ENCODE data around the gene CFAP77. TPM values are rescaled to one million over a fixed set of nuclear protein-coding genes. Genes with fewer than 3 reads are reported as not detected.

The CFAP77 gene
- total and polyA plus RNA-seq, 2 of the 8 experiments (the other 6 are each of a cell fraction or from before 2014, with no cell fraction given) = 0.63 to 0.97 TPM

DNA sequence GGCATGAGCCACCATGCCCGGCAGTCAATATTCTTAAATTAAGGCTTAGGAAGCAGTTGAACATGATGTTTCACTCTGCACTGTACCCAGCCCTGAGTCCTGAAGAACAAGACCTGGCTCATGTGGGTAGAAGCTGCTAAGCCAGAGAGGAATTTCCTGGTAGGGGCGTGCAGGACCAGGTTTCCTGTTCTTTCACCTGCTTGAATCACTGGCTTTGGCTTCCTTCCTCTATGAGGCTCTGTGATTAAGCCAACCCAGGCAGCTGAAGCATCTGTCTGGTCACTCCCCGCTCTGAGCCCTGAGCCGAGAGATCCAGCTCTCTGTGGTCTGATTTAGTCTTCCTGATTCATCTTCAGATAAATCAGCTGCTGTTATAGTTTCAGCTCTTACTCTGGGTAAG lies 29.1 kb downstream of the CFAP77 start:
- no peak overlapping the region for H2BK12ac ChIP-seq (ENCODE audit: low read depth, low read length)
- H4K20me1 ChIP-seq (replicated peaks in 1 of 2; ENCODE audit: control insufficient read depth in 1 of 2, insufficient read depth in 2 of 2, low read length in 2 of 2) = no peaks in the 10 kb centered on the region
- H4K91ac ChIP-seq (replicated peaks; ENCODE audit: insufficient read length, low read length) = no peak overlapping the region
- H3K18ac ChIP-seq (ENCODE audit: extremely low read depth, low read length) = no peak overlapping the region
- H2AK5ac ChIP-seq (ENCODE audit: low read depth, low read length) = no peak overlapping the region
- ChIA-PET CTCF (ENCODE audit: partially characterized antibody) (interaction anchor here (0.7 to 2.8 kb wide), 8 partner anchors 9 to 734 kb away, joined by 3 to 8 read pairs (median 4); partner anchors contain the start of gene CFAP77), POLR2A (ENCODE audit: partially characterized antibody) (no interaction called here)
- H3K4ac ChIP-seq (replicated peaks; ENCODE audit: insufficient read length, low read depth, low read length) = no peak overlapping the region
- TF ChIP-seq KDM4A (IDR thresholded peaks at IDR 0.05; ENCODE audit: low read depth, low read length, severe bottlenecking) = no peak
- no peak for TF ChIP-seq KDM1A (IDR thresholded peaks at IDR 0.05; ENCODE audit: borderline replicate concordance, low read length)
- TF ChIP-seq EP300 (IDR thresholded peaks at IDR 0.05; ENCODE audit: borderline replicate concordance in 1 of 2, low read depth in 2 of 2, low read length in 2 of 2) = no peak
- no peak for TF ChIP-seq CTBP2 (IDR thresholded peaks at IDR 0.05; ENCODE audit: borderline replicate concordance, insufficient read depth, insufficient read length, low read length)
- no peak for TF ChIP-seq CBX8 (IDR thresholded peaks at IDR 0.05; ENCODE audit: borderline replicate concordance, low read depth, low read length)
- TF ChIP-seq RBBP5 (IDR thresholded peaks at IDR 0.05; ENCODE audit: borderline replicate concordance, low read depth, low read length) = no peak
- no peak for TF ChIP-seq EGR1 (IDR thresholded peaks at IDR 0.05; ENCODE audit: borderline replicate concordance, low read depth, low read length)
- no peak for TF ChIP-seq CHD2 (IDR thresholded peaks at IDR 0.05; ENCODE audit: low read length)
- no peak for TF ChIP-seq RFX5 (IDR thresholded peaks at IDR 0.05; ENCODE audit: borderline replicate concordance, low read depth, low read length)
- H3K23me2 ChIP-seq (ENCODE audit: low read depth, low read length) = no peaks in the 10 kb centered on the region
- H3K56ac ChIP-seq (replicated peaks; ENCODE audit: insufficient read length, low read depth, low read length) = no peak overlapping the region
- H3K4me1 ChIP-seq (replicated peaks in 1 of 4; ENCODE audit: control insufficient read depth in 3 of 4, insufficient read depth in 4 of 4, low read length in 3 of 4) = peaks cover 4 to 12% (median 9%) of the 10 kb centered on the region in 4 experiments; a peak in 6 of 7 replicates
- H3K23ac ChIP-seq (ENCODE audit: insufficient read length) = no peak overlapping the region
- no peak overlapping the region for H2BK15ac ChIP-seq (ENCODE audit: low read length)
- H3K9me3 ChIP-seq (ENCODE audit: insufficient read depth in 2 of 2, low read depth in 1 of 2, low read length in 1 of 2) = no peaks in the 10 kb centered on the region
- H4K5ac ChIP-seq (ENCODE audit: insufficient read length, low read depth, low read length) = no peak overlapping the region
- WGBS, 2 experiments (ENCODE audit: extremely low coverage in 1 of 2, insufficient coverage in 1 of 2, insufficient read length in 1 of 2, insufficient replicate concordance in 2 of 2, low coverage in 1 of 2, low lambda C conversion rate in 2 of 2, missing lambda C conversion rate in 1 of 2) = 83% methylated on average over 4 of the region's 4 CpGs; no CpG with 5 or more reads in 1 of the 2 experiments
- H3K27me3 ChIP-seq (replicated peaks in 1 of 4; ENCODE audit: control insufficient read depth in 3 of 4, extremely low read depth in 1 of 4, insufficient read depth in 3 of 4, low read length in 3 of 4) = no peaks in the 10 kb centered on the region
- no peaks in the 10 kb centered on the region for H3K79me2 ChIP-seq (ENCODE audit: control insufficient read depth in 1 of 2, insufficient read depth in 2 of 2, low read length in 2 of 2)
- H2BK120ac ChIP-seq (replicated peaks; ENCODE audit: low read depth, low read length) = no peak overlapping the region
- no peak overlapping the region for H2AFZ ChIP-seq (ENCODE audit: low read length)
- H3K9ac ChIP-seq (replicated peaks in 1 of 4; ENCODE audit: extremely low read depth in 1 of 4, low read depth in 3 of 4, low read length in 3 of 4) = no peak overlapping the region
- DNase-seq (ENCODE audit: low read depth in 1 of 2, low spot score in 2 of 2) (no peak), FAIRE-seq (no peak)
- no peak overlapping the region for H3K27ac ChIP-seq (ENCODE audit: low read depth, low read length)
- no peak overlapping the region for H3K4me3 ChIP-seq (ENCODE audit: extremely low read depth in 1 of 4, insufficient read depth in 2 of 4, low read depth in 3 of 4, low read length in 4 of 4)
- no peaks in the 10 kb centered on the region for H3K36me3 ChIP-seq (ENCODE audit: control insufficient read depth in 2 of 4, insufficient read depth in 4 of 4, low read length in 3 of 4)
- H2BK20ac ChIP-seq (ENCODE audit: low read length) = no peak overlapping the region
- H4K8ac ChIP-seq (ENCODE audit: extremely low read depth, insufficient read depth, low read length) = no peak overlapping the region
- H3K4me2 ChIP-seq (ENCODE audit: insufficient read depth in 1 of 2, low read depth in 2 of 2, low read length in 2 of 2) = no peak overlapping the region
- no peak overlapping the region for H3K14ac ChIP-seq (ENCODE audit: insufficient read length)
- H2BK5ac ChIP-seq (ENCODE audit: low read depth, low read length) = no peak overlapping the region
- H3K79me1 ChIP-seq (ENCODE audit: low read depth, low read length) = no peaks in the 10 kb centered on the region

Measured in H1 (cell line).